Fibroblast of lung (primary cell): ENCODE results near the gene SYNDIG1. TPM values are rescaled to one million over a fixed set of nuclear protein-coding genes. Genes with fewer than 3 reads are reported as not detected.

Experiments
- DNase-seq, 2 donors: peaks; one replicate each; pipeline versions ENCODE4 v3.0.0 to v3.0.0-alpha.2; 2010; ENCODE audit warnings: low read depth in 2 of 2
- H2AFZ ChIP-seq: 2 replicates; pipeline ENCODE4 v1.5.1; 2012; ENCODE audit warnings: low read length, control low read depth, inconsistent platforms
- H3K27ac ChIP-seq: 2 replicates; pipeline ENCODE4 v1.5.1; 2011; ENCODE audit warnings: low read length, control low read depth; ENCODE audit not compliant: insufficient read depth
- H3K27me3 ChIP-seq: 2 replicates; pipeline ENCODE4 v1.5.1; 2011; ENCODE audit warnings: mild to moderate bottlenecking, low read length; ENCODE audit not compliant: control insufficient read depth, insufficient read depth
- H3K36me3 ChIP-seq: 2 replicates; pipeline ENCODE4 v1.5.1; 2011; ENCODE audit warnings: low read length; ENCODE audit not compliant: control insufficient read depth, insufficient read depth
- H3K4me1 ChIP-seq: 2 replicates; pipeline ENCODE4 v1.5.1; 2011; ENCODE audit warnings: low read length; ENCODE audit not compliant: control insufficient read depth, insufficient read depth; ENCODE audit errors: extremely low read depth
- H3K4me2 ChIP-seq: 2 replicates; pipeline ENCODE4 v1.5.1; 2011; ENCODE audit warnings: low read length, control low read depth; ENCODE audit not compliant: insufficient read depth; ENCODE audit errors: extremely low read depth
- H3K4me3 ChIP-seq, 4 experiments: fragments of 200-600 bp in 1 of 4; sonication (generic) in 1 of 4; replicated peaks in 1 of 4; 2 replicates each; pipeline ENCODE4 v1.5.1; 2011 to 2016; ENCODE audit warnings: low read length in 4 of 4, low read depth in 3 of 4, mild to moderate bottlenecking in 3 of 4, control low read depth in 2 of 4, inconsistent platforms in 1 of 4, mixed read lengths in 1 of 4; ENCODE audit not compliant: insufficient read depth in 1 of 4; ENCODE audit errors: control extremely low read depth in 1 of 4
- H3K79me2 ChIP-seq: 2 replicates; pipeline ENCODE4 v1.5.1; 2012; ENCODE audit warnings: mild to moderate bottlenecking, low read length, inconsistent platforms; ENCODE audit not compliant: control insufficient read depth, insufficient read depth
- H3K9ac ChIP-seq: 2 replicates; pipeline ENCODE4 v1.5.1; 2011; ENCODE audit warnings: mild to moderate bottlenecking, low read length, control low read depth; ENCODE audit not compliant: insufficient read depth
- H3K9me3 ChIP-seq: 2 replicates; pipeline ENCODE4 v1.5.1; 2012; ENCODE audit warnings: low read depth, low read length; ENCODE audit not compliant: control insufficient read depth, insufficient read depth
- H4K20me1 ChIP-seq: 2 replicates; pipeline ENCODE4 v1.5.1; 2011; ENCODE audit warnings: low read length; ENCODE audit not compliant: control insufficient read depth, insufficient read depth; ENCODE audit errors: extremely low read depth
- EZH2 ChIP-seq: IDR thresholded peaks from 2 replicates; pipeline ENCODE4 v1.5.1; 2012; ENCODE audit warnings: low read length, control low read depth, mild to moderate bottlenecking; ENCODE audit errors: missing control alignments
- polyA plus RNA-seq, 2 donors: library from polyadenylated mRNA; depleted of rRNA in 1 of 2; stranded (reverse) in 1 of 2; unstranded in 1 of 2; fragments of >200 nt; gene quantifications; 2 replicates each; pipeline ENCODE4 v1.2.1, GENCODE V29; 2011 to 2012; ENCODE audit warnings: missing spikeins in 1 of 2
- total RNA-seq: library from RNA; depleted of rRNA; stranded (reverse); fragments of >200 nt; gene quantifications from 2 replicates; pipeline ENCODE4 v1.2.1, GENCODE V29; 2014
- TF ChIP-seq, protein P1 (sequence below), 2 donors: IDR thresholded peaks in 1 of 2; conservative IDR thresholded peaks in 1 of 2; 1 replicate in 1 of 2; 2 replicates in 1 of 2; pipeline ENCODE4 v1.5.1; 2011 to 2012; ENCODE audit warnings: low read length in 2 of 2, control low read depth in 1 of 2, inconsistent platforms in 1 of 2, low read depth in 1 of 2, mild to moderate bottlenecking in 1 of 2

SYNDIG1 gene
- total and polyA plus RNA-seq, 2 donors (not counting 1 experiment from before 2014, with no cell fraction given): 0.02 to 0.17 TPM

DNA sequence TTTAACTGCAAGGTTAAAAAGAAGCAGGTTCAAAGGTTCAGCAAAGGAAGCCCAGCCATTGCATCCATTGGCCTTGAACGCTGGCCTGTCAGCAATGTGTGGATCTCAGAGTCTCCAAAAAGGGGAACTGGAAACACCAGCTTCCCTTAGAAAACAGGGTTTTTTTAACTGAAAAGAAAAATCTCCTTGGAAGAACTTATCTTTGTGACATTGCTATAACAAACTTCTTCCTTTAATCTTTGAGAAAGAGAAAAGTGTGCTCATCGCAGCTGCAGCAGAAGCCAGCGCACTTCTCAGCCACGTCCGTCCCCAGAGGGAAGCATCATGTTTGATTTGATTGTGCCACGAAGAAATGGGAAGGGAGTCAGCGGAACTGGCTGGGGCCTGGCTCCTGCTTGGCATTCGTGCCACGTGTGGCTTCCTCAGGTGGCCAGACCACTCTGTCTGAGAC, 215.0 kb downstream of the SYNDIG1 start:
- H2AFZ ChIP-seq: no peak overlapping the region

DNA sequence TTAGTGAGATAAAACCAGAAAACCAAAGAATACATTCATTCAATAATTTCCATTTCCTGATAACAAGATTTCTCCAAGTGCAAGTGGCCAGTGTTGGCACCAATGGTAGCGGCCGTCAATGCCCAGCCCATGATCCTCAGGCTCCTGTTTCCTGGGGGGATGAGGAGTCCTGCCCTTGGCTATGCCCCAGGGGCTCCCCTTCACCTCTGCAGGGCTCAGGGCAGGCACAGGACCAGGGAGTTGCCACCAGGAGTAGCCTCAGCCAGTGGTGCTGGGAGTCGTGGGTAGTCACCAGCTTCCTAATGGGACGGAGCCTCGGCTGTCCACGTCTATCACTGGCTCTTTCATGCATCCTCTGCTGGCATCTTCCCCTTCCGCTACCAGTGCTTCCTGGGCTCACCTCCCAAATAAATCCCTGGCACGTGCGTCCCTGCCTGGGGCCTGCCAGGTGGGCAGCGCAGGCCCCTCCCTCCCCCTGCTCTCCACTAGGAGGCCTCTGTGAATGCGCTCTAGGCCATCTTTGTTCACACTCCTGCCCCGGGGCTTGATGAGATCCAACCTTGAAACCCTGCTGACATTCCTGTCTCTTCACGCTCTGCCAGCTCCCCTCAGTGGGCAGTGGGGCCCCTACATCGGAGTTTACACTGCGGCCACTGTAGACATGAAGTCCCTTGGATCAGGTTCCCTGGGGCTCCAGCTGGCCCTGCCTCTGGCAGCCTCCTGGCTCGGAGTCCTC, 215.7 kb downstream of the SYNDIG1 start:
- Histone ChIP-seq H3K4me3 (no peak overlapping the region), H4K20me1 (no peaks in the 10 kb centered on the region), H3K27me3 (no peaks in the 10 kb centered on the region), H3K9me3 (no peaks in the 10 kb centered on the region), H3K4me1 (no peaks in the 10 kb centered on the region), H3K27ac (no peak overlapping the region), H2AFZ (no peak overlapping the region), H3K9ac (no peak overlapping the region), H3K4me2 (no peak overlapping the region), H3K36me3 (no peaks in the 10 kb centered on the region), H3K79me2 (no peaks in the 10 kb centered on the region)
- no peak for TF ChIP-seq EZH2
- TF ChIP-seq, protein P1, sequence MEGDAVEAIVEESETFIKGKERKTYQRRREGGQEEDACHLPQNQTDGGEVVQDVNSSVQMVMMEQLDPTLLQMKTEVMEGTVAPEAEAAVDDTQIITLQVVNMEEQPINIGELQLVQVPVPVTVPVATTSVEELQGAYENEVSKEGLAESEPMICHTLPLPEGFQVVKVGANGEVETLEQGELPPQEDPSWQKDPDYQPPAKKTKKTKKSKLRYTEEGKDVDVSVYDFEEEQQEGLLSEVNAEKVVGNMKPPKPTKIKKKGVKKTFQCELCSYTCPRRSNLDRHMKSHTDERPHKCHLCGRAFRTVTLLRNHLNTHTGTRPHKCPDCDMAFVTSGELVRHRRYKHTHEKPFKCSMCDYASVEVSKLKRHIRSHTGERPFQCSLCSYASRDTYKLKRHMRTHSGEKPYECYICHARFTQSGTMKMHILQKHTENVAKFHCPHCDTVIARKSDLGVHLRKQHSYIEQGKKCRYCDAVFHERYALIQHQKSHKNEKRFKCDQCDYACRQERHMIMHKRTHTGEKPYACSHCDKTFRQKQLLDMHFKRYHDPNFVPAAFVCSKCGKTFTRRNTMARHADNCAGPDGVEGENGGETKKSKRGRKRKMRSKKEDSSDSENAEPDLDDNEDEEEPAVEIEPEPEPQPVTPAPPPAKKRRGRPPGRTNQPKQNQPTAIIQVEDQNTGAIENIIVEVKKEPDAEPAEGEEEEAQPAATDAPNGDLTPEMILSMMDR (conservative IDR thresholded peaks at IDR 0.05 in 1 of 2, IDR thresholded peaks at IDR 0.05 in 1 of 2; ENCODE audit: low read depth in 1 of 2, low read length in 2 of 2): no peak
- DNase-seq: no peak

More for the DNA sequence above, 215.0 kb downstream of the SYNDIG1 start:
- H3K9ac ChIP-seq: no peak overlapping the region
- no peak overlapping the region for H3K4me2 ChIP-seq
- TF ChIP-seq, protein P1 (conservative IDR thresholded peaks at IDR 0.05 in 1 of 2, IDR thresholded peaks at IDR 0.05 in 1 of 2; ENCODE audit: low read depth in 1 of 2, low read length in 2 of 2): no peak
- no peak for TF ChIP-seq EZH2
- no peak overlapping the region for H3K4me3 ChIP-seq
- H3K27me3 ChIP-seq: no peaks in the 10 kb centered on the region
- DNase-seq: no peak
- no peaks in the 10 kb centered on the region for H3K36me3 ChIP-seq
- H4K20me1 ChIP-seq: no peaks in the 10 kb centered on the region
- no peaks in the 10 kb centered on the region for H3K9me3 ChIP-seq
- no peak overlapping the region for H3K27ac ChIP-seq
- no peaks in the 10 kb centered on the region for H3K4me1 ChIP-seq
- H3K79me2 ChIP-seq: no peaks in the 10 kb centered on the region

DNA sequence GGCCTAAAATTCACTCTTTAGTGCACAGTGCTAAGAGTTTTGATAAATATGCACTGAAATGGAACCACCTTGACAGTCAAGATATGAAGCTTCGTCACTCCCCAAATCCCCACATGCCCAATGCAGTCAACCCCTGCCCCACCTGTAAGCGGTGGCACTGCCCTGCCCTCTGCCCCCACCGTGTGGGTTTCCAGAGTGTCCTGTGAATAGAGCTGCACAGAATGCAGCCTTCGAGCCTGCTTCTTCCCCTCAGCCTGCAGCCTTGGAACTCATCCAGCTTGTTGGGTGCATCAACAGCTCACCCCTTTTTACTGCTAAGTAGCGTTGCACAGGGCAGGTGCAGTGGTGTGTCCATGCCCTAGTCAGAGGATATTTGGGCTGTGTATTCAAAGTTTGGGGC, 216.3 kb downstream of the SYNDIG1 start:
- Histone ChIP-seq H3K4me1 (no peaks in the 10 kb centered on the region), H3K9ac (no peak overlapping the region), H3K4me3 (no peak overlapping the region)

More for the DNA sequence above, 216.3 kb downstream of the SYNDIG1 start:
- H2AFZ ChIP-seq: no peak overlapping the region
- H3K9me3 ChIP-seq: no peaks in the 10 kb centered on the region
- no peak overlapping the region for H3K27ac ChIP-seq
- H3K27me3 ChIP-seq: no peaks in the 10 kb centered on the region
- TF ChIP-seq EZH2: no peak
- TF ChIP-seq, protein P1 (conservative IDR thresholded peaks at IDR 0.05 in 1 of 2, IDR thresholded peaks at IDR 0.05 in 1 of 2; ENCODE audit: low read depth in 1 of 2, low read length in 2 of 2): no peak
- no peaks in the 10 kb centered on the region for H4K20me1 ChIP-seq
- H3K79me2 ChIP-seq: no peaks in the 10 kb centered on the region
- no peak overlapping the region for H3K4me2 ChIP-seq
- DNase-seq: no peak
- no peaks in the 10 kb centered on the region for H3K36me3 ChIP-seq
